Stimulated activated CD8-positive, alpha-beta memory T cell treated with anti-CD3 and anti-CD28 coated beads, Interleukin-7, amount 100 ng/mL, for 24 hours (primary cell): ENCODE measurements around the gene ATP6V0E1.

ENCODE experiments used
- DNase-seq: peaks from one replicate; pipeline ENCODE4 v3.0.0-alpha.2; 2020; ENCODE audit warnings: low read depth

The ATP6V0E1 gene

DNA sequence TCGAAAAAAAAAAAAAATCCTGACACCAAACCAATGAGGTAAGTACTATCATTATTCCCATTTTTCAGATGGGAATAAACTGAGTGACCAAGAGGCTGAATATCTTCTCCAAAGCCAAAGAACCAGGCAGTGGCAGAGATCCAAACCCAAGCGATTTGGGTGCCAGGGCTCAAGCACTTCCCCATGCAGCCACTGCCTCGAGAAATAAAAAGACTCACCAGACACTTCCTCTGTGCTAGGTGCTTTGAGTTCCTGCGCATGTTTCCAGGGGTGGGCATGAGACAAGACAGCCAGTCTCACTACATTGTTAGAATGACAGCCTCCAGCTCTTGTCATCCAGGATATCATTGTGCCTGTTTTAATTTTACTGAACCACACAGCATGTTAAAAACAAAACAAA lies 26.6 kb upstream of the ATP6V0E1 start:
- DNase-seq, result no peak

DNA sequence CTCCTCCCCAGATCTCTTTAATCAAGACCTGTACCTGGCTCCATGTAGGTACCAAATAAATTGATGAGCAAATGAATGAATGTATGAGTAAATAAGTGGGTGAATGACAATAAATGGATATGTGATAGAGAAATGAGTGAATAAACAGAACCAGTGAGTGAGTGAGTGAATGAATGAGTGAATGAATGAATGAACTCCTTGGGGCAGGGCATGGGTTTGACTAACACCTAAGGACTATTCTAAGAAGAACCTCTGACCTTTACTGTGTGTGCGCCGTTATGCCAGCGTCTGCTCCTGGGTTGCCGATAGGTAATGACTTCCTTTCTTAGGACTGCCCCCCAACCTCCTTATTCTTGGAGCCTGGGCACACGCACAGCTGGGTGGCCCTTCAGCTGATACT lies 26.1 kb upstream of the ATP6V0E1 start:
- DNase-seq, result no peak

DNA sequence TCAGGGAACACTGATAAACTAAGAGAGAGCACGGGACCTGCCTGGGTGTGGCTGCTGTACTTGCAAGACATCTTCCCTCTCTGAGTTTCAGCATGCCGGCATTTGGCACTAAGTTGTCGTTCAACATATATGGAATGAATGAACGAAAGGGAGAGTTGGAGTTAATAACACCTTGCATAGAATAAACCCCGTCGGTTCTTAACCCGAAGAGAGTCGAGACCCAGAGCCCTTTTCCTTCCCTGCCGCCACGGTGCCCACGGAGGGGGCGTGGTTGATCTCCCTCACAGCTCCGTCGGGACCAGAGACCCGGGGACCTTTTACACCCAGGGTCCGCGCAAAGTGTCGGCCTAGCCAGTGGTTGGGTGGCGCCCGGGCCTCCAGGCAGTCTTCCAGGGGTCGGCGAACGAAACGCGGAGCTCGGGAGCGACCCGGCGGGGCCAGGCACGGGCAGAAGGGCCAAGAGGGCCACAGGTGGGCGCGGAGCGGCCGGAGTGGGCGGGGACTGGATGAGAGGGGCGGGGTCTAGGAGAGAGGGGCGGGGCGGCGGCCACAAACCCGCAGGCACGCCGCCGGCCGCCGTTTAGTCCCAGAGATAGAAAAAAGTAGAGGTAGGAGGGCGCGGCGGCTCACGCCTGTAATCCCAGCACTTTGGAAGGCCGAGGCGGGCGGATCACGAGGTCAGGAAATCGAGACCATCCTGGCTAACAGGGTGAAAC lies 25.1 kb upstream of the ATP6V0E1 start:
- DNase-seq, result peak; percentile 26

DNA sequence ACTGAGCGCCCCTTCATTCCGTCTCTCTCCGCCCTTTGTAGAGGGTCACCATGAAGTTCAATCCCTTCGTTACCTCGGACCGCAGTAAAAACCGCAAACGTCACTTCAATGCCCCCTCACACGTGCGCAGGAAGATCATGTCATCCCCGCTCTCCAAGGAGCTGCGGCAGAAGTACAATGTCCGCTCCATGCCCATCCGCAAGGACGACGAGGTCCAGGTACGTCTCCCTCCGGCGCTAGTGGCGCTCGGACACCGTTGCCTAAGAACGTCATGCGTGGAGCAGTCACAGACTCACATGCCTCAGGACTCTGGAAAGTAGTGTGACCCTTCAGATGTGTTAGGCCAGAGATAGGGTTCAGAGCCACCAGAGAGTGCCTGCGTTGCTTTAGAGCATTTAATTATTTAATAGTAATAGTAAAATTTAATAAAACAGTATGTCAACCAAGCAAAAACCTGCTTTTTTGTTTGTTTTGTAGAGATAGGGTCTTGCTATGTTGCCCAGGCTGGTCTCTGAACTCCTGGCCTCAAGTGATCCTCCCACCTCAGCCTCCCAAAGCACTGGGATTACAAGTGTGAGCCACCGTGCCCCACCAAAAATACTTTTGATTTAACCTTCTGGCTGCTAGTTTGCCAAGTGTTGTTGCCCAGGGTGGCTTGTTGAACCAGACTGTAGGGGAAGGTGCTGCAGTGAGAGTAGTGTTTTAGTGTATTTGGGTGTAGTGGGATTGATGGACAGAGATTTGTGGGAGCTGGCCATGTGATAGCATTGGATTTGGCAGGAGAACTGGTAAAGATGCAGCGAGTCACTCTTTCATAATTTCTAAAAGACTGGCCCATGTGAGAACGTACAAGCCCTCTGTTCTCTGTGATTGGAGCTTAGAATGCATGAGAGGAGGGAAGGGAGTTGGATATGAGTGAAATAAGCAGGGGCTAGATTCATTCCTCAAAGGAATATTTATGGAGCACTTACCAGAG lies 23.5 kb upstream of the ATP6V0E1 start:
- DNase-seq, result no peak

DNA sequence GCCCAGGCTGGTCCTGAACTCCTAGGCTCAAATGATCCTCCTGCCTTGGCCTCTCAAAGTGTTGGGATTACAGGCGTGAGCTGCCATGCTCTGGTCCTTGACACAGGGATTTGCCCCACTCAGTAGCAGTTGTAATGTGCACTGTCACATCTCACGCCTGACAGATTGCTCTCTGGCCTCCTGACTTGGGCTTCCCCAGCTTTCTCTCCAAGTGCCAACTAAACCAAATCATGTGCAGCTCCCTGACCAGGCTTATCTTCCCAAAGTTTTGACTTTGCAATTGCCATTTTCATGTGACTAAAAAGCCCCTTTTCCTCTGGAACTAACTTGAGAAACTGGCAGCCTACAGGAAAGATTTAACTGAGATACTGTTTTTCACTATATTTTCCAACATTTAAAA lies 13.7 kb upstream of the ATP6V0E1 start:
- no peak for DNase-seq

DNA sequence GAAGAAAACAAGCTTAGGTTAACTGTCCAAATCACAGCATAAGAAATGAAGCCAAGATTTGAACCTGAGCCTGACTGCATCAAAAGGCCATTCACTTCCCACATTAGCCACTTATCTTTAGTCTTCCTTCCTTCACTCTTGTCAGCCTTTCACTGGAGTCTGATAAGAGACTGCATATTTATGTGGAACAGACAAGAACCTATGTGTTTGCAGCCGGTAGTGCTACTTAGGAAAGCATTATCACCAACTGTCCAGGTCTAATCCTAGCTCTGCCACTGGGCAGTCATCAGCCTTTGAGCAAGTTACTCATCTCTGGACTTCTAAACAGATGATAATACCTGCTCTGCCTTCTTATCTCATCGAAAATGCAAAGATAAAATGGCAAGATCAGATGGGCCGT lies 12.1 kb upstream of the ATP6V0E1 start:
- no peak for DNase-seq

DNA sequence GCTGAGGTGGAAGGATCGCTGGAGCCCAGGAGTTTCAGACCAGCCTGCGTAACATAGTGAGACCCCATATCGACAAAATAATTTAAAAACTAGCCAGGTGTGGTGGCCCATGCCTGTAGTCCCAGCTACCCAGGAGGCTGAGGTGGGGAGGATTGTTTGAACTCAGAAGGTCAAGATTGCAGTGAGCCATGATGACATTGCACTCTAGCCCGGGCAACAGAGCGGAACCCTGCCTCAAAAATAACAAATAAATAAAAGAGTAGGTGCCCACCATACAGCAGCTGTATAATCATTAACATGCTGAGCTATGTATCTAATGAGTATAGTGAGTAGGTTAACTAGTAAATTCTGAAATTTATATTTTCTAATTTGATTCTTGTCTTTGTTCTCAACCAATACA lies 11.0 kb upstream of the ATP6V0E1 start:
- no peak for DNase-seq

DNA sequence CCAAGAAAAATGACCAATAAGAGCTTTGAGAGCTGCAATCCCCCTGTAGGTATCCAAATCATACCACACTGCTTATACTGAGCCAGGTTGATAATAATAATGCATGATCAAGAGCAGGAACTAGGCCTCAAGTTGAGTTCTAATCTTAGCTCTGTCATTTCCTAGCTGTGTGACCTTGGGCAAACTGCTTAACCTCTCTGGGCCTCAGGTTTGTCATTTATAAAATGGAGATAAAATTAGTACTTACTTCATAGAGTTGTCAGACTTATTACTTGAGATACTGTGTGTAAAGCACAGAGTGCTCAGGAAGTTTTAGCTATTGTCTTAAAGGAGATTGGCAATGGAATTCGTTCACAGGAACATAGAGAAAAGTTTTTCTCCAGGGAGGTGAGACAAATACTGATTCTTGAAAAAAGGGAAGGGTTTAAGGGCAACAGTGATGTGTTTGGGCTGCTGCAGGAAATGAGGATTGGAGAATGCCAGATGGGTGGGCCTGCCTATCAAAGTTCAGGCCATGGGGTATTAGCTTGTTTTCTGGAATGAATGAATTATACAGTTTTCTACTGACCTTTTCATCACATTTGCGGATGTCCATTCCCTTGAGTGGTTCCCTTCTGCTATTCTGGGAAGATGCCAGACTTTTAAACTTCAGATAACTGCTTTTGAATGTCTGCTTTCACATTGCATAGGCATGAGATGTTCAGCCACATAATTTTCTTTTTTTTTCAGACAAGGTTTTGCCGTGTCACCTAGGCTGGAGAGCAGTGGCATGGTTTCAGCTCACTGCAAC lies 10.2 kb upstream of the ATP6V0E1 start:
- no peak for DNase-seq

DNA sequence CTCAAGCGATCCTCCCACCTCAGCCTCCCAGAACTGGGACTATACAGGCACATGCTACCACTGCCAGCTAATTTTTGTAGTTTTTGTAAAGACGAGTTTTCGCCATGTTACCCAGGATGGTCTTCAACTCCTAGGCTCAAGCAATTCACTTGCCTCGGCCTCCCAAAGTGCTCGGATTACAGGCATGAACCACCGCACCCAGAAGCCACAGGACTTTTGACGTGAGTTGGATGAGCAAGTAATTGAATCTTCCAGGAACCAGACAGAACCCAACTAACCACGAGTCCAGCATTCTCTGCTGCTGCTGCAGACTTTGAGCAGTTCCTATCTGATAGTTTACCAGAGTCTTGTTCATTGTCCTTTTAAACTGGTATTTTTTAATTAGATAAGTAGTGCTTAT lies 9.6 kb upstream of the ATP6V0E1 start:
- DNase-seq, result no peak

DNA sequence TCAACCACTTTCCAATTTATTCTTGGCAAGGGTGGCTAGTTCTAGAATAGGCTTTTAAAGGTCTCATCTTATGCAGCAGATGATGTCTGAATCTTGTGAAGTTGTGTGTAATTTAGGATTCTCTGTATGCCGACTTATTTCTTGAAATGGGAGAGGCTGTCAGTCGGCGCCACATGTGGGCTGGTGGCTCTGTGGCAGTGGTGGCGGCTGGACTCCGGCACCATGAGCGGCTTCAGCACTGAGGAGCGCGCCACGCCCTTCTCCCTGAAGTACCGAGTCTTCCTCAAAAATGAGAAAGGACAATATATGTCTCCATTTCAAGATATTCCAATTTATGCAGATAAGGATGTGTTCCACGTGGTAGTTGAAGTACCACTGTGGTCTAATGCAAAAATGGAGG lies 8.3 kb upstream of the ATP6V0E1 start:
- DNase-seq, result no peak

DNA sequence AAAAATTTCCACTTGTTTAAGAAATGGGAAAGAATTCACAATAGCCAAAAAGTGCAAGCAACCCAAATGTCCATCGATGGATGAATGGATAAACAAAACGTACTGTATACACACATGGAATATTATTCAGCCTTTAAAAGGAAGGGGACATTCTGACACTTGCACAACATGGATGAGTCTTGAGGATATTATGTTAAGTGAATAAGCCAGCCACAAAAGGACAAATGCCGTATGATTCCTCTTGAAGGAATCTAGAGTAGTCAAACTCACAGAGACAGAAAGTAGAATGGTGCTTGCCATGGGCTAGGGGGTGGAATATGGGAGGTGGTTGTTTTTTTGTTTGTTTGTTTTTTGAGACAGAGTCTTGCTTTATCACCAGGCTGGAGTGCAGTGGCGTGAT lies 3.8 kb upstream of the ATP6V0E1 start:
- no peak for DNase-seq

DNA sequence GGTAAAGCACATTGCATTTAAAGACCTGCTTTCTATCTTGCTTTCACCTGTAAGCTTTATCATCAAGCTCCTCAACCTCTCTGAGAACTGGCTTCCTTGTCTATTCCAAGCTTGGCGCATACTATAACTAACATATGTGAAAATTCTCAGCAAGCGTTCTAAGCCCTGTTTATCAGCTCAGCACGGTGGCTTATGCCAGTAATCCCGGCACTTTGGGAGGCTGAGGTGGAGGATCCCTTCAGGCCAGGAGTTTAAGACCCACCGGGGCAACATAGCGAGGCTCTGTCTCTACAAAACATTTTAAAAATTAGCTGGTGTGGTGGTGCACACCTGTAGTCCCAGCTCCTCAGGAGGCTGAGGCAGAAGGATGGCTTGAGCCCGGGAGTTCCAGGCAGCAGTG lies 1.6 kb upstream of the ATP6V0E1 start:
- DNase-seq, result no peak

DNA sequence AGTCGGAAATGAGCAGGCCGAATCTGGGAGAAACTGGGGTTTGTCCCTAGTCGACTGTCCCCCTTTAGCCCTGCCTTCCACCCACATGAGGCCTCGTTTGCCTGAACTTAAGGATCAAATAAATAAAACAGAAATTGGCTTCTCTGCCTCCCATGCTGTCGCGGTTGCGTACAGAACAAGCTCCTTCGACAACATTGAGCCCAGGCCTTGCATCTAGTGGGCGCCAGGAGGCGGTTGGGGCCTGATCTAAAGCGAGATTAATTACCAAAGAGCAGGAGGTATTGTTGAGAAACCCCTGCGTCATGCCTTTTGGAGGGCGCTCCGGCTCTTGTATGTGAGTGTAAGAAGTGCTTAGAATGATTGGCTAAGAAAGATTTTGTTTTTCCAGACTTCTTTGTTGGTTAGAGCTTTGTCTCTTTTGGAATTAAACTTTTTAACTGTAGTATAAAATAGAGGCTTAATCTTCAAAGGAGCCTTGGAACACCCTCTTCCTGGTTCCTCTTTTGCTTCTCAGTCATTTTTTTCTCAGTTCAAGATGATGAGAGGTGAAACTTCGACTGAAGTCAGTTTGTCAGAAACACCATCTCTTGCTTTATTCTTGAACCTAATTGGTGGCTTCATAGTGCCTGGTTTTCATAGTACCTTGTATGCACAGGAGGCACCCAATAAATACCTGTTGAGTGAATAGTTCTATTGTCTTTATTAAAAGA lies 828 bp downstream of the ATP6V0E1 start:
- peak; percentile 46 for DNase-seq

DNA sequence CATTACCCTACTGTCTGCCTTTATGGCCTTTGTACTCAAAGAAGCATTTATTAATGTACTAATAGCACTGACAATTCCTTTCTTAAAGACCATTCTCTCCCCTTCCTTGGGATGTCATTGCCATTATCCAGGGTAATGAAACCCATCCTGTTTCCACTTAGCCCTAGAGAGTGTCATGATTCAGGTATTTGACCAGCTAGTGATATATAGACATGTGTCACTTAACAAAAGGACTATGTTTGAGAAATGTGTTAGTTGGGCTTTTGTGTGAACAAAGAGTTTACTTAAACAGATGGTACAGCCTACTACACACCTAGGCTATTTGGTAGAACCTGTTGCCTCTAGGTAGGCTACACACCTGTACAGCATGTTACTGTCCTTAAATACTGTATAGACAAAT lies 2.0 kb downstream of the ATP6V0E1 start:
- DNase-seq, result no peak

DNA sequence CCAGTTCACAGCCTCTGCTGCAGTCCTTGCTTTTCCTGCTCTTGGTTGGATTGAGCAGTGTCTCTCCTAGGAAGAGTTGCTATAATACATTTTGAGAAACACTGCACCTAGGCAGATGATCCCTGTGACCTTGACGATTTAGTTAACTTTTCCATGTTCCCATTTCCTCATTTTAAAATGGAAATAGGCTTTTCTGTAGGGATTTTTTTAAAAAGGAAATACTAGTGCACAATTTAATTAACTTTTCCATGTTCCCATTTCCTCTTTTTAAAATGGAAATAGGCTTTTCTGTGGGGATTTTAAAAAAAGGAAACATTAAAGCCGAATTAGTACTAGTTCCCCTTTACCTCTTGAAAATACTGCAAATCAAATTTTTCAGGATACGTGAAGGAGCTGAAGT lies 4.7 kb downstream of the ATP6V0E1 start:
- no peak for DNase-seq

DNA sequence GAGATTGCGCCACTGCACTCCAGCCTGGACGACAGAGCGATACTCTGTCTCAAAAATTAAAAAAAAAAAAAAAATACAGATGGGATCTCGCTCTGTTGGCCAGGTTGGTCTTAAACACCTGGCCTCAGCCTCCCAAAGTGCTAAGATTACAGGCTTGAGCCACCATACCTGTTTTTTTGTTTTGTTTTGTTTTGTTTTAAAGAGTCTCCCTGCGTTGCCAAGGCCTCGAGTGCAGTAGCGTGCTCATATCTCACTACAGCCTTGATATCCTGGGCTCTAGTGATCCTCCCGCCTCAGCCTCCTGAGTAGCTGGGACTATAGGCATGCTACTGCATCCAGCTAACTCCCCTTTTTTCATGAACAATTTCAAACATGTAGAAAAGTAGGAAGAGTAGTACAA lies 7.2 kb downstream of the ATP6V0E1 start:
- DNase-seq, result no peak

DNA sequence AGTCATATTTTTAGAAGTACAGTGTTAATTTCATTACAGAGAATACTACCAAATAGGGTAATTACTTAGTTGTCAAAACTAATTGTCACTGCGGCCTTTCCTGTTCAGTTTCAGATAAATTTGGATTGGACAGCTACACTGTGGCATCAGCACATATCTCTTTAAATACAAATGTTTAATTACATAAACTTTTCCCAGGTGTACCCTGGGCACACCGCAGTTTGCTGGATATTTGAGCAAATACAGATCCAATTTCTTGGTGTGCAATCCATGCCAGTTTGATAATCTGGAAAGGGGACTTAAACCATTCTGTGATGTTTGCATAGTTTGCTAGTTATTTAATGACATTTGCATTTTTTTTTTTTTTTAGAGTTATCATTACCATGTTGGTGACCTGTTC lies 10.8 kb downstream of the ATP6V0E1 start:
- DNase-seq, result no peak

DNA sequence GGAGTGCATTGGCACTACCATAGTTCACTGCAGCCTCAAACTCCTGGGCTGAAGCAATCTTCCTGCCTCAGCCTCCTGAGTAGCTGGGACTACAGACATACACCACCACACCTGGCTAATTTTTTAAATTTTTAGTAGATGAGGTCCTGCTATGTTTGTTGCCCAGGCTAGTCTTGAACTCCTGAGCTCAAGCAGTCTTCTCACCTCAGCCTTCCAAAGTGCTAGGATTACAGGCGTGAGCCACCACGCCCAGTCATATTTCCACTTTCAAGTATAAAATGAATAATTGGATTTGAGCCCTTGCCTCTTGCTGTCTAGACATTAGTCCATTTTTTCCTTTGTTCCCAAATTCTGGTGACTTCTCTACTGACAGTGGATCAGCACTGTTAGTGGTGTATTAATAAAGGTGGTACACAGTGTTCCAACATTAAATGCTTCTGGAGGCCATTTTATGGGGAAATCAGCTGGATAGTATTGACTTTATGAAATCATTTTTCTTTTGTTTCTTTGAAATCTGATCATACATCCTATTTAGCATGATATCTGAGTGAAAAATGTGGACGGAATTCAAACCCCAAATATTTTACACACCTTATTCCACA lies 15.9 kb downstream of the ATP6V0E1 start:
- no peak for DNase-seq

DNA sequence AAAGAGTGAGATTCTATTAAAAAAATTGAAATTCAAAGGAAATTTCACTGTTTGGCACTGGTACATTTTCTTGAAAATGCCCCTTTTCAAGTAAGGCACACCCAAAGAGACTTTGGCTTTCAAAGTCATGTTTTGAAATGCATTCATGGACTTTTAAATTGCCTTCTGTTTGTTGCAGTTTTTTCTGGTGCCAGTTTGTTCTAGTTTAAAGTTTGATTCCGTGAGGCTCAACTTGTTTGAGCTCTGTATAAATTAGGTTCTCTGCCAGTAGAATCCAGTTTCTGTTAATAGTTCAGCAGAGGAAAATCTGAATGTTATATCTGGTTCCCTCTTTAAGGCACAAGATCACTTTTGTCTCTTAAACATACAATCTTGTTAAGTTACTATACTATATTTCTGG lies 16.4 kb downstream of the ATP6V0E1 start:
- DNase-seq, result no peak

DNA sequence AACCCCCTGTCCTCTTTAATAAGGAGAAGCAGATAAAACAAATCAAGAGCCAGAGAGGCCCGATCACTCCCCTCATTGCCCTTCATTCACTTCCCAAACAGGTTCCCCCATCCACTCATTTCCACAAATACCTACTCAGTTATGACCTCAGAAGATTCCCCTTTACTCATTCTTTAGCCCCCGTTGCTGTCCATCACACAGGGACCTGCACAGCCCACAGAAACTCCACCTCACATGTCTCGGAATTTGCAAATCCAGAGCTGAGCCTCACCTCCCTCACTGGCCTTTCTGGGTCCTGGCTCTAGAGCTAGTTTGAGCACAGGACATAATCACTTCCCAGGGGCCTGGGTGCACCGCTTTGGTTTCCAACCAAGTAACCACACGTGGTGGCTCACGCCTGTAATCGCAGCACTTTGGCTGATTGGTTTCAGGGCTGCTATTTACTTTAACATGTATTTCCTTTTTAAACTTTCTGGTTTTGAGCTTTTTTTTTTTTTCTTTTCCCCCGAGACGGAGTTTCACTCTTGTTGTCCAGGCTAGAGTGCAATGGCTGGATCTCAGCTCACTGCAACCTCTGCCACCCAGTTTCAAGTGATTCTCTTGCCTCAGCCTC lies 17.8 kb downstream of the ATP6V0E1 start:
- no peak for DNase-seq

DNA sequence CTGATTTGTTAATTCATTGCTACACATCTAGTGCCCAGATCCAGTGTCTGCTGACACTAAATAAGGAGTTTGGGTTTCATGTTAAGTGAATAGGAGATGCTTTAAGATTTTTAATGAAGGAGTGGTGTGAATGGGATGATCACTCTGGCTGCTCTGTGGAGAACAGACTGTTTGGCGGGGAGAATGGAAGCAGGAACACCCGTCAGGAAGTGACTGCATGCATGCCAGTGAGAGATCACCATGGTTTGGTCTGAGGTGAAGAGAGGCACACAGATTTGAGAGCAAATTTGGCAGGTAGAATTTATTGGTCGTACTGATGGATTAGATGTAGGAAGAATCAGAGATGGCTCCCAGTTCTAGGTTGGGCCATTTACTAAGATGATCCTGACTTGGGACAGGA lies 19.8 kb downstream of the ATP6V0E1 start:
- DNase-seq, result no peak
